Fibroblast of skin of scalp (primary cell): ENCODE results near the gene CAND2.
"Not testable (repeated sequence)": the region's sequence is repeated elsewhere in the genome, so short reads cannot be mapped to it uniquely, and the experiment has no call there.

Source experiments
- DNase-seq: peaks from one replicate; pipeline ENCODE4 v3.0.0-alpha.2; 2013

CAND2 gene

GRCh38 chr3:12831301-12831866 is 34.9 kb downstream of the CAND2 start:
- DNase-seq: no peak

GRCh38 chr3:12832350-12833221 is 36.1 kb downstream of the CAND2 start:
- no peak for DNase-seq

- DNase-seq: no peak
Measured at GRCh38 chr3:12833222-12834161, 37.0 kb downstream of the CAND2 start.

- DNase-seq: no peak
Measured at GRCh38 chr3:12835052-12835665, 38.7 kb downstream of the CAND2 start.

GRCh38 chr3:12837295-12837986 is 41.0 kb downstream of the CAND2 start:
- no peak for DNase-seq

GRCh38 chr3:12838179-12838965 is 41.9 kb downstream of the CAND2 start:
- no peak for DNase-seq

- no peak for DNase-seq
Measured at GRCh38 chr3:12839156-12839946, 42.9 kb downstream of the CAND2 start.

- not testable (repeated sequence) for DNase-seq
Measured at GRCh38 chr3:12840148-12840547, 43.7 kb downstream of the CAND2 start.

GRCh38 chr3:12840591-12841148 is 44.2 kb downstream of the CAND2 start:
- DNase-seq: no peak

- peak; percentile 96 for DNase-seq
Measured at GRCh38 chr3:12841149-12841969, 44.9 kb downstream of the CAND2 start, which contains the start of gene RPL32. Gene RPL32 (minus strand): TSS chr3:12841565. CDS start chr3:12840237, 1,328 bp downstream.

- no peak for DNase-seq
Measured at GRCh38 chr3:12841970-12842328, 45.5 kb downstream of the CAND2 start.

GRCh38 chr3:12842469-12842868 is 46.0 kb downstream of the CAND2 start:
- DNase-seq: no peak

- DNase-seq: no peak
Measured at GRCh38 chr3:12845811-12846210, 49.3 kb downstream of the CAND2 start.

GRCh38 chr3:12852201-12852600 is 55.7 kb downstream of the CAND2 start:
- no peak for DNase-seq

- not testable (repeated sequence) for DNase-seq
Measured at GRCh38 chr3:12853847-12854246, 57.4 kb downstream of the CAND2 start.

GRCh38 chr3:12854565-12854964 is 58.1 kb downstream of the CAND2 start:
- no peak for DNase-seq

- DNase-seq: no peak
Measured at GRCh38 chr3:12856626-12857025, 60.1 kb downstream of the CAND2 start.

GRCh38 chr3:12859840-12860239 is 63.4 kb downstream of the CAND2 start:
- no peak for DNase-seq

GRCh38 chr3:12861611-12862010 is 65.1 kb downstream of the CAND2 start:
- DNase-seq: no peak
